NCI-H1092 treated with DMSO at 0.1 percent for 48 hours (cell line): ENCODE data around the gene GID8.

Source experiments
- DNase-seq: peaks from one replicate; lab custom pipeline; 2025; lab: John Stamatoyannopoulos, UW

The GID8 gene

GRCh38 chr20:62938105-62938888 lies at the start of gene GID8:
TSS of gene GID8 (plus strand) at chr20:62938147. CDS start at chr20:62941503, 3,356 bp downstream.
- peak; percentile 8 for DNase-seq

GRCh38 chr20:62888406-62888805 lies 49.5 kb upstream of the GID8 start:
- no peak for DNase-seq

GRCh38 chr20:62888910-62889309 lies 49.0 kb upstream of the GID8 start:
- no peak for DNase-seq

GRCh38 chr20:62889411-62889810 lies 48.5 kb upstream of the GID8 start:
- no peak for DNase-seq

- DNase-seq = no peak
These were observed 48.1 kb upstream of the GID8 start for GRCh38 chr20:62889871-62890270.

- no peak for DNase-seq
These were observed 47.5 kb upstream of the GID8 start for GRCh38 chr20:62890444-62890843.

GRCh38 chr20:62891111-62891510 lies 46.8 kb upstream of the GID8 start:
- DNase-seq = no peak

GRCh38 chr20:62892348-62893304 lies 45.3 kb upstream of the GID8 start:
- no peak for DNase-seq

GRCh38 chr20:62893700-62894099 lies 44.2 kb upstream of the GID8 start:
- DNase-seq = no peak

GRCh38 chr20:62894261-62894660 lies 43.7 kb upstream of the GID8 start:
- DNase-seq = no peak

- no peak for DNase-seq
These were observed 42.4 kb upstream of the GID8 start for GRCh38 chr20:62895539-62895938.

- no peak for DNase-seq
These were observed 41.4 kb upstream of the GID8 start for GRCh38 chr20:62896526-62896925.

GRCh38 chr20:62897666-62898065 lies 40.3 kb upstream of the GID8 start:
- DNase-seq = no peak

- DNase-seq = no peak
These were observed 39.6 kb upstream of the GID8 start for GRCh38 chr20:62898093-62898964.

GRCh38 chr20:62898970-62899632 lies 38.8 kb upstream of the GID8 start:
- DNase-seq = no peak

GRCh38 chr20:62899633-62900051 lies 38.3 kb upstream of the GID8 start:
- no peak for DNase-seq

GRCh38 chr20:62900052-62900691 lies 37.8 kb upstream of the GID8 start:
- peak; percentile 43 for DNase-seq

GRCh38 chr20:62900692-62901584 lies 37.0 kb upstream of the GID8 start:
- no peak for DNase-seq

- DNase-seq = no peak
These were observed 36.1 kb upstream of the GID8 start for GRCh38 chr20:62901891-62902290.
